WERI-Rb-1 (cell line): ENCODE results near the gene UGGT1.
"Not testable (repeated sequence)": the region's sequence is repeated elsewhere in the genome, so short reads cannot be mapped to it uniquely, and the experiment has no call there.

Experiments used
- DNase-seq: peaks from one replicate; pipeline ENCODE4 v3.0.0-alpha.2; 2020
- H3K27ac ChIP-seq: fragments of 250-450 bp; sonication (Bioruptor Pico); 2 replicates; pipeline ENCODE4 v1.5.1; 2020; ENCODE audit warnings: mild to moderate bottlenecking, moderate library complexity
- H3K27me3 ChIP-seq: fragments of 250-450 bp; sonication (Bioruptor Pico); 2 replicates; pipeline ENCODE4 v1.5.1; 2021; ENCODE audit warnings: mild to moderate bottlenecking, low read depth, moderate library complexity; ENCODE audit not compliant: insufficient read depth, severe bottlenecking
- H3K36me3 ChIP-seq: fragments of 250-450 bp; sonication (Bioruptor Pico); 2 replicates; pipeline ENCODE4 v1.5.1; 2020; ENCODE audit warnings: mild to moderate bottlenecking, moderate library complexity
- H3K4me3 ChIP-seq: 2 replicates; pipeline ENCODE4 v1.5.1; 2011; ENCODE audit warnings: low read depth, mild to moderate bottlenecking, control low read depth, low read length
- H3K9me3 ChIP-seq: fragments of 250-450 bp; sonication (Bioruptor Pico); 2 replicates; pipeline ENCODE4 v1.5.1; 2021; ENCODE audit warnings: mild to moderate bottlenecking, moderate library complexity; ENCODE audit not compliant: severe bottlenecking
- TF ChIP-seq, protein P1 (sequence below): IDR thresholded peaks from 2 replicates; pipeline ENCODE4 v1.5.1; 2011; ENCODE audit warnings: low read depth, mild to moderate bottlenecking, control low read depth, inconsistent platforms, low read length

Gene UGGT1

DNA sequence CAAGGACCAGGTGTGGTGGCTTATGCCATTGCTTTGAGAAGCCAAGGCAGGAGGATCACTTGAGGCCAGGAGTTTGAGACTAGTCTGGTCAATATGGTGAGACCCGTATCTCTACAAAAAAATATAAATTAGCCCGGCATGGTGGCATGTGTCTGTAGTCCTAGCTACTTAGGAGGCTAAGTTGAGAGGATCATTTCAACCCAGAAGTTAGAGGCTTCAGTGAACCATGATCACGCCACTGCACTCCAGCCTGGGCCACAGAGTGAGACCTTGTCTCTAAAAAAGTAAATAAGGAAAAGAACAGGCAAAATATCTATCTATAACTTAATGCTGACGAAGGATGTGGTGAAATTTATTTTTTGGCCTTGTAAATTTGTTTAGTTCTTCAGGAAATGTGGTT lies 78.1 kb downstream of the UGGT1 start:
- peaks cover 88% of the 10 kb centered on the region for H3K36me3 ChIP-seq

DNA sequence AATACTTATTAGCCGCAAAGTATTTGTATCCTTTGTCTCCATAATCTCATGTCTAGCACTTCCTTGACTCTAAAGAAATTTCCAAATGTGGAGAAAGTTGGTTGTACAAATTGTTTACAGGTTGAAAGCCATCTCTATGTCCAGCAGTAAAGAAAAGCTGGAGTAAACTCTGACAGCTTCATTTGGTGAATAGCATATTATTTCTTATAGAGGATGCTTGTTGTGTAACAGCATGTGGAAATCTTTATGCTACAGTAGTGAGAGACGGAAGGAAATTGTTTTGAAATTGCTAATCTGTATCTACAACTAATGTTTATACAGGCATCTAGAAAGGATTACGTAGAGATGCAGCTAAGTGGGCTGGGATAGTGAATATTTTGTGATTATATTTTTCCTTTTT lies 78.5 kb downstream of the UGGT1 start:
- DNase-seq, result no peak
- Histone ChIP-seq H3K4me3 (no peak overlapping the region), H3K27me3 (no peaks in the 10 kb centered on the region), H3K9me3 (no peaks in the 10 kb centered on the region), H3K27ac (no peak overlapping the region), H3K36me3 (peaks cover 86% of the 10 kb centered on the region)
- TF ChIP-seq, protein P1, sequence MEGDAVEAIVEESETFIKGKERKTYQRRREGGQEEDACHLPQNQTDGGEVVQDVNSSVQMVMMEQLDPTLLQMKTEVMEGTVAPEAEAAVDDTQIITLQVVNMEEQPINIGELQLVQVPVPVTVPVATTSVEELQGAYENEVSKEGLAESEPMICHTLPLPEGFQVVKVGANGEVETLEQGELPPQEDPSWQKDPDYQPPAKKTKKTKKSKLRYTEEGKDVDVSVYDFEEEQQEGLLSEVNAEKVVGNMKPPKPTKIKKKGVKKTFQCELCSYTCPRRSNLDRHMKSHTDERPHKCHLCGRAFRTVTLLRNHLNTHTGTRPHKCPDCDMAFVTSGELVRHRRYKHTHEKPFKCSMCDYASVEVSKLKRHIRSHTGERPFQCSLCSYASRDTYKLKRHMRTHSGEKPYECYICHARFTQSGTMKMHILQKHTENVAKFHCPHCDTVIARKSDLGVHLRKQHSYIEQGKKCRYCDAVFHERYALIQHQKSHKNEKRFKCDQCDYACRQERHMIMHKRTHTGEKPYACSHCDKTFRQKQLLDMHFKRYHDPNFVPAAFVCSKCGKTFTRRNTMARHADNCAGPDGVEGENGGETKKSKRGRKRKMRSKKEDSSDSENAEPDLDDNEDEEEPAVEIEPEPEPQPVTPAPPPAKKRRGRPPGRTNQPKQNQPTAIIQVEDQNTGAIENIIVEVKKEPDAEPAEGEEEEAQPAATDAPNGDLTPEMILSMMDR, result no peak

More for the DNA sequence above, 78.1 kb downstream of the UGGT1 start:
- TF ChIP-seq, protein P1, result no peak
- H3K4me3 ChIP-seq, result no peak overlapping the region
- H3K27ac ChIP-seq, result no peak overlapping the region
- no peaks in the 10 kb centered on the region for H3K9me3 ChIP-seq
- H3K27me3 ChIP-seq, result no peaks in the 10 kb centered on the region
- DNase-seq, result no peak

DNA sequence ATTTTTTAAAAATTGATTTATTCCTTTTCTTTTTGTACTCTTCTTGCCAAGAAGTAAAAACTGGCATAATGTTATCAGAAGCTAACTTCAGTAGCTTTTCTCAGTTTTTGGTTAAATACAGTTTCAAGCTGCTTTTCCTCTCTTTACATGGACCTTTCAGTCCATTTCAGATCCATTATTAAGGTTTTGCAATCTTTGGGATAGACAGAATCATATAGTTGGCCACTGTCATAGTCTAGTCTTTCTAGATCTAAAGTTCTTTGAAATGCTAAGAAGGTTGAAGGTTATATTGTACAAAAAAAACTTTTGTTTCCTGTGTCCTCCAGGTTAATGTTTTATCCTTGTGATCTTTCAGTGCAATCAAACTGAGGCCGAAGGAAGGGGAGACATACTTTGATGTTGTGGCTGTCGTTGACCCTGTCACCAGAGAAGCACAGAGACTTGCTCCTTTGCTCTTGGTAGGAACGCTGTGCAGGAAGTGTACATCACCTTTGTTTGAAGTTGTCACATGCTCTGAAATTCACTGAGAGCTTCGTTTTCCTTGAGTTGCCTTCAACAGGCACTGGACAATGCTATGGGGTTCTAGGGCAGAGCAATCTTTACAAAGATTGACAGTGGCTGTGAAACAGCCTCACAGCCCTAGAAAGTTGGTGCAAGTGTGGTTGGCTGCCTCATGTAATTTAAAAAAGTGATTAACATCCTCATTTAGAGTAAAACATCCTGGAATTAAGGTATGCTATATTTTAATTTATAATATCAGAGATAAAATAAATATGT lies 79.1 kb downstream of the UGGT1 start:
- no peak for DNase-seq
- H3K36me3 ChIP-seq, result peaks cover 86% of the 10 kb centered on the region
- H3K27ac ChIP-seq, result no peak overlapping the region

DNA sequence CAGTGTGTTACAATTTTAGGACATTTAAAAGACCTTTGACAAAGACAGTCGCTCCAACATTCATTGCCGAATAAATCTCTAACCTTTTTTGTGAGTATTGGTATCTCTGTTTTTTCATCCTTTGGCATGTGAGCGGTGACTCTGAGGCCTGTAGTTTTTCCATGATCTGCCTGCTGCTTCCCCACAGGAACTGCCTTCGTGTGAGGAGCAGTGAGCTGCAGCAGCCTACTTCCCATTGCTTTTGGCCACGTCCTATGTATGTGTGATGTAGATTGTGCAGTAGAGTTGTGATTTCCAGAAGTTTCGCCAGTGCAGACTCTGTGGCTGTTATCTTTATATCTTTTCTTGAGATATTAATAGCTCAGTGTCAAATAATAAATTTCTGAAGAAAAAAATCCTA lies 79.8 kb downstream of the UGGT1 start:
- DNase-seq, result no peak
- H3K4me3 ChIP-seq, result no peak overlapping the region
- peaks cover 87% of the 10 kb centered on the region for H3K36me3 ChIP-seq
- TF ChIP-seq, protein P1, result no peak
- H3K9me3 ChIP-seq, result no peaks in the 10 kb centered on the region
- no peak overlapping the region for H3K27ac ChIP-seq
- H3K27me3 ChIP-seq, result no peaks in the 10 kb centered on the region

More for the DNA sequence above, 79.1 kb downstream of the UGGT1 start:
- Histone ChIP-seq H3K9me3 (no peaks in the 10 kb centered on the region), H3K27me3 (no peaks in the 10 kb centered on the region), H3K4me3 (no peak overlapping the region)
- TF ChIP-seq, protein P1, result no peak

DNA sequence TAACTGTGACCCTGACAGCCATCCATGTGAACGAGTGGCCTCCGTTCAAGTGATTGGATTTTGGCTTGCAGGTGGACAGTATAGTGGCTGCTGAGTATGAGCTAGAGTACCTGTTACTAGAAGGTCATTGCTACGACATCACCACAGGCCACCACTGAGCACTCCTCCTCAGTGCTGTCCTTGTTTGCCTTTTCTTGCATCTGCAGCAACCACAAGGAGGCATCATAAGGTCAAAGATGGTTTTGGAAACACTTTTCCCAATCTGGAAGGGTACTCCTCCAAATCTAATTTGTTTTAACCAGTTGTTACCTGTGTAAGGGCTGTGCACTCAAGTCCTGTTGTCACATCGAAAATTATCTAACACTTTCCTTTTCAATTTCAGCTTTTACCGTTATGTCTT lies 81.2 kb downstream of the UGGT1 start:
- Histone ChIP-seq H3K27ac (no peak overlapping the region), H3K9me3 (no peaks in the 10 kb centered on the region), H3K36me3 (peaks cover 81% of the 10 kb centered on the region), H3K27me3 (no peaks in the 10 kb centered on the region), H3K4me3 (no peak overlapping the region)
- no peak for DNase-seq
- TF ChIP-seq, protein P1, result peak; percentile 43; the same call in 1 of the 2 replicates

DNA sequence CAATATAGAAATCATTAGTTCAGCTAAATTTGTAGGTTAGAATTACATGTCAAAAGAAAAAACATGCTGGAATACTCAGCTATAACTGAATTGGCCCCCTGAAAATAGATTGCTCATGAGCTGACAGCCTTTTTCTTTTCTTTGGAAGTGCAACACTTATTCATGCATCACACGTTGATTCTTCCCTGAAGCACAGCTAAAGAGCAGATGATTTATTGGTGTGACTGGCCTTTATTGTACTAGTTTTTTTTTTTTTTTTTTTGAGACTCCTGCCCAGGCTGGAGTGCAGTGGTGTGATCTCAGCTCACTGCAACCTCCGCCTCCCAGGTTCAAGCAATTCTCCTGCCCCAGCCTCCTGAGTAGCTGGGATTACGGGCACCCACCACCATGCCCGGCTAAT lies 83.1 kb downstream of the UGGT1 start:
- H3K27me3 ChIP-seq, DNase-seq, H3K9me3 ChIP-seq, H3K27ac ChIP-seq, H3K4me3 ChIP-seq: not testable (repeated sequence)
- peaks cover 86% of the 10 kb centered on the region for H3K36me3 ChIP-seq
